Endothelial cell of umbilical vein (primary cell): ENCODE results near the gene TMEM150C. TPM values are rescaled to one million over a fixed set of nuclear protein-coding genes. Genes with fewer than 3 reads are reported as not detected.

Experiments
- BruUV-seq: library from RNA; stranded (reverse); fragments of 400-500 nt; replicated peaks from 2 replicates; lab custom pipeline; 2021; lab: Mats Ljungman, UMichigan
- CTCF ChIA-PET: fragments of 300-600, 350-600 bp; sonication (Branson Sonifier 250); formaldehyde crosslinking; loops from one replicate; lab custom pipeline; 2021; ENCODE audit warnings: antibody characterized with exemption, inconsistent platforms; lab: Charles Lee
- POLR2A ChIA-PET: fragments of 300-600, 350-600 bp; sonication (Branson Sonifier 250); formaldehyde crosslinking; loops from one replicate; lab custom pipeline; 2021; ENCODE audit warnings: antibody characterized with exemption, inconsistent platforms; lab: Charles Lee
- DNase-seq: peaks from one replicate; pipeline ENCODE4 v3.0.0-alpha.2; 2011; ENCODE audit warnings: low read depth, low spot score
- FAIRE-seq: peaks from 2 replicates; lab custom pipeline; 2011; peaks lifted over from hg19 to GRCh38; lab: Jason Lieb, UNC
- H2AFZ ChIP-seq: 2 replicates; pipeline ENCODE4 v1.6.0; 2012; ENCODE audit warnings: low read depth, low read length, control low read depth, inconsistent platforms
- H3K27ac ChIP-seq: 2 replicates; pipeline ENCODE4 v1.5.1; 2011; ENCODE audit warnings: low read depth, mild to moderate bottlenecking, control low read depth, low read length, moderate library complexity; ENCODE audit not compliant: insufficient read depth
- H3K27me3 ChIP-seq, 2 experiments: 2 replicates each; pipeline versions ENCODE4 v1.6.0 to v1.6.1; 2011; ENCODE audit warnings: low read length in 2 of 2, mixed read lengths in 1 of 2; ENCODE audit not compliant: control insufficient read depth in 2 of 2, insufficient read depth in 2 of 2
- H3K36me3 ChIP-seq, 2 experiments: 2 replicates in 1 of 2; 3 replicates in 1 of 2; pipeline ENCODE4 v1.5.1; 2011; ENCODE audit warnings: low read length in 2 of 2, mild to moderate bottlenecking in 1 of 2, moderate library complexity in 1 of 2; ENCODE audit not compliant: control insufficient read depth in 2 of 2, insufficient read depth in 2 of 2; ENCODE audit errors: extremely low read depth in 1 of 2
- H3K4me1 ChIP-seq: 3 replicates; pipeline ENCODE4 v1.5.1; 2011; ENCODE audit warnings: mild to moderate bottlenecking, low read length; ENCODE audit not compliant: control insufficient read depth, insufficient read depth; ENCODE audit errors: extremely low read depth
- H3K4me2 ChIP-seq: 2 replicates; pipeline ENCODE4 v1.6.1; 2011; ENCODE audit warnings: low read length, control low read depth, mixed read lengths; ENCODE audit not compliant: insufficient read depth
- H3K4me3 ChIP-seq, 3 experiments: fragments of 200-600 bp in 1 of 3; sonication (generic), shearing (Covaris generic) in 1 of 3; replicated peaks in 1 of 3; 2 replicates each; pipeline ENCODE4 v1.5.1; 2011 to 2016; ENCODE audit warnings: control low read depth in 3 of 3, low read length in 3 of 3, mild to moderate bottlenecking in 2 of 3, inconsistent platforms in 1 of 3, low read depth in 1 of 3, moderate library complexity in 1 of 3; ENCODE audit not compliant: insufficient read depth in 1 of 3
- H3K79me2 ChIP-seq: 2 replicates; pipeline ENCODE4 v1.6.0; 2012; ENCODE audit warnings: low read length, inconsistent platforms; ENCODE audit not compliant: control insufficient read depth, insufficient read depth
- H3K9ac ChIP-seq: replicated peaks from 2 replicates; pipeline ENCODE3; 2011; ENCODE audit warnings: low read length, control low read depth; ENCODE audit not compliant: insufficient read depth; ENCODE audit errors: extremely low read depth
- H3K9me1 ChIP-seq: replicated peaks from 3 replicates; pipeline ENCODE4 v1.6.0; 2011; ENCODE audit warnings: mild to moderate bottlenecking, low read length; ENCODE audit not compliant: control insufficient read depth, insufficient read depth; ENCODE audit errors: extremely low read depth
- H3K9me3 ChIP-seq: replicated peaks from 2 replicates; pipeline ENCODE4 v1.5.1; 2012; ENCODE audit warnings: low read length, inconsistent platforms; ENCODE audit not compliant: control insufficient read depth, insufficient read depth
- H4K20me1 ChIP-seq: replicated peaks from 2 replicates; pipeline ENCODE3; 2011; ENCODE audit warnings: mild to moderate bottlenecking, low read length; ENCODE audit not compliant: control insufficient read depth, insufficient read depth; ENCODE audit errors: extremely low read depth
- EZH2 ChIP-seq: IDR thresholded peaks from 2 replicates; pipeline ENCODE4 v1.6.1; 2012; ENCODE audit warnings: borderline replicate concordance, low read depth, mild to moderate bottlenecking, moderate library complexity, low read length, inconsistent platforms; ENCODE audit not compliant: severe bottlenecking
- FOS ChIP-seq: IDR thresholded peaks from 2 replicates; pipeline ENCODE4 v1.6.1; 2011; ENCODE audit warnings: mild to moderate bottlenecking, low read length, moderate library complexity, borderline replicate concordance; ENCODE audit not compliant: insufficient read depth
- GATA2 ChIP-seq: IDR thresholded peaks from 2 replicates; pipeline ENCODE4 v1.7.0; 2011; ENCODE audit warnings: low read depth, mild to moderate bottlenecking, moderate library complexity, mixed read lengths, low read length; ENCODE audit not compliant: insufficient read length, insufficient read depth
- JUN ChIP-seq: IDR thresholded peaks from 2 replicates; pipeline ENCODE4 v1.6.1; 2011; ENCODE audit warnings: borderline replicate concordance, low read depth; ENCODE audit not compliant: insufficient read length, insufficient read depth
- MYC ChIP-seq: IDR thresholded peaks from one replicate; pipeline ENCODE4 v1.6.1; 2011; ENCODE audit warnings: mild to moderate bottlenecking, low read depth, low read length
- POLR2A ChIP-seq: IDR thresholded peaks from 2 replicates; pipeline ENCODE4 v1.6.1; 2012; ENCODE audit warnings: low read depth, mild to moderate bottlenecking, control low read depth, low read length
- POLR2AphosphoS5 ChIP-seq: IDR thresholded peaks from 2 replicates; pipeline ENCODE4 v1.6.1; 2012; ENCODE audit warnings: low read depth, mild to moderate bottlenecking, control low read depth, low read length, moderate library complexity; ENCODE audit not compliant: insufficient read depth
- dilution Hi-C: fragments of 300-500 bp; cut with MboI; formaldehyde crosslinking; loops from one replicate; pipeline ENCODE4 v1.15.0; 2019; ENCODE audit warnings: low sequenced_read_pairs; ENCODE audit not compliant: extremely low pct_ligation_motif_present
- intact Hi-C: fragments of 100-400 bp; cut with micrococcal nuclease; formaldehyde crosslinking; loops from one replicate; pipeline ENCODE4 v1.10.0; 2022
- polyA plus RNA-seq, 4 experiments: library from polyadenylated mRNA; depleted of rRNA in 3 of 4; stranded (reverse) in 3 of 4; unstranded in 1 of 4; fragments of >200 nt; gene quantifications; 2 replicates each; pipeline versions ENCODE4 v1.2.1 to v1.2.3, GENCODE V29; 2011 to 2012; ENCODE audit warnings: missing spikeins in 1 of 4
- total RNA-seq: library from RNA; stranded (reverse); gene quantifications from 2 replicates; pipeline ENCODE4 v1.2.3, GENCODE V29; 2021
- TF ChIP-seq, protein P1 (sequence below), 2 donors: IDR thresholded peaks; 1 replicate in 1 of 2; 2 replicates in 1 of 2; pipeline ENCODE4 v1.5.1; 2011; ENCODE audit warnings: low read length in 2 of 2, mild to moderate bottlenecking in 2 of 2, moderate library complexity in 2 of 2, control low read depth in 1 of 2, inconsistent platforms in 1 of 2, low read depth in 1 of 2; ENCODE audit not compliant: insufficient read depth in 1 of 2; ENCODE audit errors: extremely low read depth in 1 of 2
- TF ChIP-seq, protein P2 (sequence below): IDR thresholded peaks from 2 replicates; pipeline ENCODE4 v1.6.1; 2011; ENCODE audit not compliant: insufficient read depth, insufficient read length

The TMEM150C gene
- total and polyA plus RNA-seq, 2 donors (not counting 3 experiments of a cell fraction or from before 2014, with no cell fraction given), result 4.1 to 6.6 TPM

DNA sequence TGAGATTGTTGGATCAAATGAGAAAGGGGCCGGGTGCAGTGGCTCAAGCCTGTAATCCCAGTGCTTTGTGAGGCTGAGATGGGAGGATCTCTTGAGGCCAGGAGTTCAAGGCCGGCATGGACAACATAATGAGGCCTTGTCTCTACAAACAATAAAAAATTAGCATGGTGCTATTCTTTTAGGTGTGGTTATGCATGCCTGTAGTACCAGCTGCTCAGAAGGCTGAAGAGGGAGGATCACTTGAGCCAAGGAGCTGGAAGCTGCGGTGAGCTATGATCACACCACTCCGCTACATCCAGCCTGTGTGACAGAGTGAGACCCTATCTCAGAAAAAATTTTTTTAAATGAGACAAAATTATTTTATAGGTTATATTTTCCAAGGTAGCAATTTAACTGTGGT is 49.7 kb upstream of the TMEM150C start:
- Histone ChIP-seq H3K9me1 (no peaks in the 10 kb centered on the region), H3K9me3 (no peaks in the 10 kb centered on the region), H3K4me3 (no peak overlapping the region), H3K4me2 (no peak overlapping the region), H3K9ac (no peak overlapping the region), H3K27me3 (peaks cover 0 to 13% of the 10 kb centered on the region in 2 experiments), H3K79me2 (no peaks in the 10 kb centered on the region), H3K27ac (no peak overlapping the region), H3K36me3 (no peaks in the 10 kb centered on the region), H3K4me1 (no peaks in the 10 kb centered on the region), H4K20me1 (no peaks in the 10 kb centered on the region), H2AFZ (no peak overlapping the region)
- ChIA-PET CTCF (interaction anchor here (1.6 kb wide), 1 partner anchor 127 kb away, joined by 8 read pairs; no protein-coding TSS in a partner anchor), POLR2A (interaction anchor here (0.6 kb wide), 1 partner anchor 278 kb away, joined by 7 read pairs; no protein-coding TSS in a partner anchor)
- DNase-seq (no peak), FAIRE-seq (no peak)
- intact Hi-C loops (no loop called here), dilution Hi-C loops (no loop called here)
- BruUV-seq, result no TSS peak
- TF ChIP-seq POLR2AphosphoS5, result no peak
- TF ChIP-seq POLR2A, result no peak
- TF ChIP-seq GATA2, result no peak
- no peak for TF ChIP-seq JUN
- TF ChIP-seq, protein P1, sequence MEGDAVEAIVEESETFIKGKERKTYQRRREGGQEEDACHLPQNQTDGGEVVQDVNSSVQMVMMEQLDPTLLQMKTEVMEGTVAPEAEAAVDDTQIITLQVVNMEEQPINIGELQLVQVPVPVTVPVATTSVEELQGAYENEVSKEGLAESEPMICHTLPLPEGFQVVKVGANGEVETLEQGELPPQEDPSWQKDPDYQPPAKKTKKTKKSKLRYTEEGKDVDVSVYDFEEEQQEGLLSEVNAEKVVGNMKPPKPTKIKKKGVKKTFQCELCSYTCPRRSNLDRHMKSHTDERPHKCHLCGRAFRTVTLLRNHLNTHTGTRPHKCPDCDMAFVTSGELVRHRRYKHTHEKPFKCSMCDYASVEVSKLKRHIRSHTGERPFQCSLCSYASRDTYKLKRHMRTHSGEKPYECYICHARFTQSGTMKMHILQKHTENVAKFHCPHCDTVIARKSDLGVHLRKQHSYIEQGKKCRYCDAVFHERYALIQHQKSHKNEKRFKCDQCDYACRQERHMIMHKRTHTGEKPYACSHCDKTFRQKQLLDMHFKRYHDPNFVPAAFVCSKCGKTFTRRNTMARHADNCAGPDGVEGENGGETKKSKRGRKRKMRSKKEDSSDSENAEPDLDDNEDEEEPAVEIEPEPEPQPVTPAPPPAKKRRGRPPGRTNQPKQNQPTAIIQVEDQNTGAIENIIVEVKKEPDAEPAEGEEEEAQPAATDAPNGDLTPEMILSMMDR (IDR thresholded peaks at IDR 0.05; ENCODE audit: extremely low read depth in 1 of 2, insufficient read depth in 1 of 2, low read depth in 1 of 2, low read length in 2 of 2), result no peak
- TF ChIP-seq FOS, result no peak
- TF ChIP-seq EZH2, result no peak
- TF ChIP-seq, protein P2, sequence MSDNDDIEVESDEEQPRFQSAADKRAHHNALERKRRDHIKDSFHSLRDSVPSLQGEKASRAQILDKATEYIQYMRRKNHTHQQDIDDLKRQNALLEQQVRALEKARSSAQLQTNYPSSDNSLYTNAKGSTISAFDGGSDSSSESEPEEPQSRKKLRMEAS, result no peak
- no peak for TF ChIP-seq MYC
